K562 (cell line): ENCODE results near the gene SH3BP5L. TPM values are rescaled to one million over a fixed set of nuclear protein-coding genes. Genes with fewer than 3 reads are reported as not detected.

Experiments used
- CAMTA2 ChIP-seq: fragments of 250-450 bp; sonication (Bioruptor Pico); conservative IDR thresholded peaks from 2 replicates; pipeline ENCODE4 v1.5.1; 2022
- ETV5 ChIP-seq: sonication (generic); formaldehyde crosslinking; IDR thresholded peaks from 2 replicates; pipeline ENCODE4 v1.4.0; 2020; ENCODE audit warnings: low read depth, mild to moderate bottlenecking, missing genetic modification reagents
- GATAD2B ChIP-seq: fragments of 450-650 bp; IDR thresholded peaks from 2 replicates; pipeline ENCODE4 v1.6.1; 2017; ENCODE audit warnings: mild to moderate bottlenecking, borderline replicate concordance
- IRF2 ChIP-seq: sonication (generic); formaldehyde crosslinking; IDR thresholded peaks from 2 replicates; pipeline ENCODE4 v1.8.1; 2022; ENCODE audit warnings: mild to moderate bottlenecking, missing genetic modification reagents
- KLF6 ChIP-seq: fragments of 250-450 bp; sonication (Bioruptor Pico); IDR thresholded peaks from 2 replicates; pipeline ENCODE4 v1.4.0; 2020; ENCODE audit warnings: mild to moderate bottlenecking, moderate library complexity, borderline replicate concordance
- NCOA6 ChIP-seq: fragments of 450-650 bp; IDR thresholded peaks from 2 replicates; pipeline ENCODE4 v1.6.1; 2017; ENCODE audit warnings: mild to moderate bottlenecking
- PCBP2 ChIP-seq: fragments of 200-400 bp; formaldehyde crosslinking; IDR thresholded peaks from 2 replicates; pipeline ENCODE4 v1.6.1; 2018; ENCODE audit warnings: low read length, low read depth, mild to moderate bottlenecking, moderate library complexity; ENCODE audit not compliant: poor library complexity, severe bottlenecking
- POLR3A ChIP-seq: IDR thresholded peaks from 2 replicates; pipeline ENCODE4 v1.6.1; 2011; ENCODE audit warnings: borderline replicate concordance, mild to moderate bottlenecking, moderate library complexity; ENCODE audit not compliant: insufficient read length, insufficient read depth; ENCODE audit errors: extremely low read depth
- RFX5 ChIP-seq: IDR thresholded peaks from 2 replicates; pipeline ENCODE4 v1.6.1; 2011; ENCODE audit warnings: low read depth, mild to moderate bottlenecking, improper control_type of control experiment, low read length
- RUNX1 ChIP-seq: sonication (generic); IDR thresholded peaks from 2 replicates; pipeline ENCODE4 v1.6.1; 2016; ENCODE audit warnings: antibody characterized with exemption, low read depth
- SIX5 ChIP-seq, 2 experiments: IDR thresholded peaks; 2 replicates each; pipeline ENCODE4 v1.6.1; 2011; ENCODE audit warnings: low read length in 2 of 2, borderline replicate concordance in 1 of 2, low read depth in 1 of 2, mild to moderate bottlenecking in 1 of 2, moderate library complexity in 1 of 2; ENCODE audit not compliant: insufficient read depth in 1 of 2
- SMAD2 ChIP-seq: fragments of 150-350 bp; IDR thresholded peaks from 2 replicates; pipeline ENCODE4 v1.6.1; 2014; ENCODE audit warnings: low read depth, mild to moderate bottlenecking, low read length
- ZBTB7A ChIP-seq: IDR thresholded peaks from 2 replicates; pipeline ENCODE4 v1.6.1; 2011; ENCODE audit warnings: low read depth, mild to moderate bottlenecking, low read length, moderate library complexity, borderline replicate concordance; ENCODE audit not compliant: control insufficient read depth
- ZNF695 ChIP-seq: fragments of 450-650 bp; formaldehyde crosslinking; IDR thresholded peaks from 2 replicates; pipeline ENCODE4 v1.4.0; 2020; ENCODE audit warnings: mild to moderate bottlenecking, moderate library complexity
- polyA plus RNA-seq, 8 experiments: library from polyadenylated mRNA; depleted of rRNA in 4 of 8; stranded (reverse) in 5 of 8; unstranded in 3 of 8; fragments of >200 nt; fragmentation: Nextera tagmentation in 2 of 8; fragmentation: Illumina TruSeq in 1 of 8; extraction: Ambion mirVana in 2 of 8; extraction: Trizol in 1 of 8; gene quantifications; 2 replicates each; pipeline versions ENCODE4 v1.2.1 to v1.2.3, GENCODE V29; 2011 to 2014; ENCODE audit warnings: inconsistent platforms in 1 of 8, missing spikeins in 1 of 8
- total RNA-seq, 7 experiments: library from RNA; depleted of rRNA in 6 of 7; stranded (reverse); fragments of >200 nt in 6 of 7; fragmentation: Illumina TruSeq in 2 of 7; extraction: Trizol in 2 of 7; gene quantifications; 2 replicates each; pipeline versions ENCODE4 v1.2.1 to v1.2.3, GENCODE V29; 2011 to 2021; ENCODE audit warnings: low replicate concordance in 1 of 7
- TF ChIP-seq, protein P1 (sequence below): fragments of 250-450 bp; sonication (Bioruptor Pico); IDR thresholded peaks from 2 replicates; pipeline ENCODE4 v1.8.0; 2022; ENCODE audit warnings: moderate library complexity, mild to moderate bottlenecking, inconsistent platforms
- TF ChIP-seq, protein P2 (sequence below): sonication (generic); formaldehyde crosslinking; IDR thresholded peaks from 2 replicates; pipeline ENCODE4 v1.4.0; 2020; ENCODE audit warnings: mild to moderate bottlenecking, missing genetic modification reagents
- TF ChIP-seq, protein P3 (sequence below), 2 experiments: IDR thresholded peaks; 2 replicates each; pipeline ENCODE4 v1.6.1; 2011; ENCODE audit warnings: borderline replicate concordance in 1 of 2, control low read depth in 1 of 2, low read depth in 1 of 2, low read length in 1 of 2, mild to moderate bottlenecking in 1 of 2, mixed read lengths in 1 of 2, moderate library complexity in 1 of 2; ENCODE audit not compliant: insufficient read depth in 1 of 2, insufficient read length in 1 of 2, poor library complexity in 1 of 2, severe bottlenecking in 1 of 2; ENCODE audit errors: extremely low read depth in 1 of 2
- TF ChIP-seq, protein P4 (sequence below): fragments of 450-650 bp; IDR thresholded peaks from 2 replicates; pipeline ENCODE4 v1.6.1; 2018; ENCODE audit not compliant: partially characterized antibody

The SH3BP5L gene
- total and polyA plus RNA-seq, 9 of the 15 experiments (the other 6 are each of a cell fraction or from before 2014, with no cell fraction given), result 1.9 to 26.5 (median 15.8) TPM

DNA sequence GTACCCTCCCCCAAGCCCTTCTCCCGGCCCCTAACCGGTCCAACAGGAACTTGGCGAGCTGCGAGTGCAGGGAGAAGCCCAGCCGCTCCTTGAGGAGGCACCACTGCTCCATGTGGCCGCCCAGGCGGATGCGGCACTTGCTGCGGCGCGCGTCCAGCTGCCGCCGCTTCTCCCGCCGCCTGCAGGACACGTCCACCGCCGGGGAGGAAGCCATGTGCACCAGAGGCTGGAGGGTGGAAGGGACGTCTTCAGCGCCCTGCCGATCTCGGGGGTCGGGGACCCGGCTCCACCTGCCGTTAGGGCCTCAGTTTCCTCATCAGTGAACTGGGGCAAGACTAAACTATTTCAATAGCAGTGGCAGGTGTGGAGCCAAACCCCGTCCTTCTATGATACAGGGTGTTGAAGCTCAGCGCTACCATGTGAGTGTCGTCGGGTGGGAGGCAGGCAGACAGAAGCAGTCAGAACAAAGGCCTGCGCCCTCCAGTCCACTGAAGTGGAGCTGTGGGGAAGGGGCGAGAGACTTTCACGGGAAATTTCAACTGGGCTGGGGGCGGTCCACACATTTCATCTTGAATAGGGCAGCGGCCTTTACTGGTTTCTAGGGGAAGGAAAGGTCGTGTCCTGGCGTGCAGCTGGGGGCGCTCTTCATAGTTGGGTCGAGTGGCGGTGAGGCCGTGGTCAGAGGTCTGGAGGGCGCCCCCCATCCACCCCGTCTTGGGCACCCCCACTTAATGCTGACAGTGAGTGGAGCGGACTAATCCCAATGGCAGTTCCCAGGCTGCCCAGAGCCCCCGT is 32.6 kb upstream of the SH3BP5L start (continued):
- TF ChIP-seq PCBP2 (no peak), KLF6 (CRISPR knock-in tag) (no peak), SIX5 (IDR thresholded peaks at IDR 0.05; ENCODE audit: borderline replicate concordance in 1 of 2, insufficient read depth in 1 of 2, low read depth in 1 of 2, low read length in 2 of 2) (no peak), POLR3A (no peak), SMAD2 (no peak), RUNX1 (no peak), CAMTA2 (CRISPR knock-in tag) (no peak), IRF2 (CRISPR knock-in tag) (no peak), NCOA6 (peak; percentile 71), GATAD2B (0 out of 2 replicates have a peak, but pooled peaks have one; percentile 36), ZBTB7A (peak; percentile 66; the same call in 1 of the 2 replicates), ETV5 (peak; percentile 66; the same call in 1 of the 2 replicates), ZNF695 (no peak), RFX5 (no peak)
- TF ChIP-seq, protein P1, sequence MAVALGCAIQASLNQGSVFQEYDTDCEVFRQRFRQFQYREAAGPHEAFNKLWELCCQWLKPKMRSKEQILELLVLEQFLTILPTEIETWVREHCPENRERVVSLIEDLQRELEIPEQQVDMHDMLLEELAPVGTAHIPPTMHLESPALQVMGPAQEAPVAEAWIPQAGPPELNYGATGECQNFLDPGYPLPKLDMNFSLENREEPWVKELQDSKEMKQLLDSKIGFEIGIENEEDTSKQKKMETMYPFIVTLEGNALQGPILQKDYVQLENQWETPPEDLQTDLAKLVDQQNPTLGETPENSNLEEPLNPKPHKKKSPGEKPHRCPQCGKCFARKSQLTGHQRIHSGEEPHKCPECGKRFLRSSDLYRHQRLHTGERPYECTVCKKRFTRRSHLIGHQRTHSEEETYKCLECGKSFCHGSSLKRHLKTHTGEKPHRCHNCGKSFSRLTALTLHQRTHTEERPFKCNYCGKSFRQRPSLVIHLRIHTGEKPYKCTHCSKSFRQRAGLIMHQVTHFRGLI, result no peak
- TF ChIP-seq, protein P2, sequence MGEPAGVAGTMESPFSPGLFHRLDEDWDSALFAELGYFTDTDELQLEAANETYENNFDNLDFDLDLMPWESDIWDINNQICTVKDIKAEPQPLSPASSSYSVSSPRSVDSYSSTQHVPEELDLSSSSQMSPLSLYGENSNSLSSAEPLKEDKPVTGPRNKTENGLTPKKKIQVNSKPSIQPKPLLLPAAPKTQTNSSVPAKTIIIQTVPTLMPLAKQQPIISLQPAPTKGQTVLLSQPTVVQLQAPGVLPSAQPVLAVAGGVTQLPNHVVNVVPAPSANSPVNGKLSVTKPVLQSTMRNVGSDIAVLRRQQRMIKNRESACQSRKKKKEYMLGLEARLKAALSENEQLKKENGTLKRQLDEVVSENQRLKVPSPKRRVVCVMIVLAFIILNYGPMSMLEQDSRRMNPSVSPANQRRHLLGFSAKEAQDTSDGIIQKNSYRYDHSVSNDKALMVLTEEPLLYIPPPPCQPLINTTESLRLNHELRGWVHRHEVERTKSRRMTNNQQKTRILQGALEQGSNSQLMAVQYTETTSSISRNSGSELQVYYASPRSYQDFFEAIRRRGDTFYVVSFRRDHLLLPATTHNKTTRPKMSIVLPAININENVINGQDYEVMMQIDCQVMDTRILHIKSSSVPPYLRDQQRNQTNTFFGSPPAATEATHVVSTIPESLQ (CRISPR knock-in tag), result peak; percentile 66
- TF ChIP-seq, protein P3, sequence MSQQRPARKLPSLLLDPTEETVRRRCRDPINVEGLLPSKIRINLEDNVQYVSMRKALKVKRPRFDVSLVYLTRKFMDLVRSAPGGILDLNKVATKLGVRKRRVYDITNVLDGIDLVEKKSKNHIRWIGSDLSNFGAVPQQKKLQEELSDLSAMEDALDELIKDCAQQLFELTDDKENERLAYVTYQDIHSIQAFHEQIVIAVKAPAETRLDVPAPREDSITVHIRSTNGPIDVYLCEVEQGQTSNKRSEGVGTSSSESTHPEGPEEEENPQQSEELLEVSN (IDR thresholded peaks at IDR 0.05; ENCODE audit: borderline replicate concordance in 1 of 2, extremely low read depth in 1 of 2, insufficient read depth in 1 of 2, insufficient read length in 1 of 2, low read depth in 1 of 2, low read length in 1 of 2, poor library complexity in 1 of 2, severe bottlenecking in 1 of 2), result peak; percentile 88 to 98
- TF ChIP-seq, protein P4, sequence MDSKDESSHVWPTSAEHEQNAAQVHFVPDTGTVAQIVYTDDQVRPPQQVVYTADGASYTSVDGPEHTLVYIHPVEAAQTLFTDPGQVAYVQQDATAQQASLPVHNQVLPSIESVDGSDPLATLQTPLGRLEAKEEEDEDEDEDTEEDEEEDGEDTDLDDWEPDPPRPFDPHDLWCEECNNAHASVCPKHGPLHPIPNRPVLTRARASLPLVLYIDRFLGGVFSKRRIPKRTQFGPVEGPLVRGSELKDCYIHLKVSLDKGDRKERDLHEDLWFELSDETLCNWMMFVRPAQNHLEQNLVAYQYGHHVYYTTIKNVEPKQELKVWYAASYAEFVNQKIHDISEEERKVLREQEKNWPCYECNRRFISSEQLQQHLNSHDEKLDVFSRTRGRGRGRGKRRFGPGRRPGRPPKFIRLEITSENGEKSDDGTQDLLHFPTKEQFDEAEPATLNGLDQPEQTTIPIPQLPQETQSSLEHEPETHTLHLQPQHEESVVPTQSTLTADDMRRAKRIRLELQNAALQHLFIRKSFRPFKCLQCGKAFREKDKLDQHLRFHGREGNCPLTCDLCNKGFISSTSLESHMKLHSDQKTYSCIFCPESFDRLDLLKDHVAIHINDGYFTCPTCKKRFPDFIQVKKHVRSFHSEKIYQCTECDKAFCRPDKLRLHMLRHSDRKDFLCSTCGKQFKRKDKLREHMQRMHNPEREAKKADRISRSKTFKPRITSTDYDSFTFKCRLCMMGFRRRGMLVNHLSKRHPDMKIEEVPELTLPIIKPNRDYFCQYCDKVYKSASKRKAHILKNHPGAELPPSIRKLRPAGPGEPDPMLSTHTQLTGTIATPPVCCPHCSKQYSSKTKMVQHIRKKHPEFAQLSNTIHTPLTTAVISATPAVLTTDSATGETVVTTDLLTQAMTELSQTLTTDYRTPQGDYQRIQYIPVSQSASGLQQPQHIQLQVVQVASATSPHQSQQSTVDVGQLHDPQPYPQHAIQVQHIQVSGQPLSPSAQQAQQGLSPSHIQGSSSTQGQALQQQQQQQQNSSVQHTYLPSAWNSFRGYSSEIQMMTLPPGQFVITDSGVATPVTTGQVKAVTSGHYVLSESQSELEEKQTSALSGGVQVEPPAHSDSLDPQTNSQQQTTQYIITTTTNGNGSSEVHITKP, result peak; percentile 38
